Esophagus squamous epithelium (tissue), 4 donors: Measurements from ENCODE around the gene MAPK8IP3.

ENCODE experiments used
- POLR2A ChIP-seq, 4 donors: fragments of 450-650 bp; IDR thresholded peaks; one replicate each; pipeline ENCODE4 v1.6.1; 2017; ENCODE audit warnings: antibody characterized with exemption in 4 of 4, mild to moderate bottlenecking in 4 of 4, moderate library complexity in 3 of 4
- TF ChIP-seq, protein P1 (sequence below), 6 experiments: fragments of 450-650 bp in 4 of 6; fragments of 200-600 bp in 2 of 6; sonication (generic) in 2 of 6; IDR thresholded peaks; one replicate each; pipeline ENCODE4 v1.5.1; 2016 to 2019; ENCODE audit warnings: antibody characterized with exemption in 6 of 6, mild to moderate bottlenecking in 4 of 6, moderate library complexity in 4 of 6

DNA sequence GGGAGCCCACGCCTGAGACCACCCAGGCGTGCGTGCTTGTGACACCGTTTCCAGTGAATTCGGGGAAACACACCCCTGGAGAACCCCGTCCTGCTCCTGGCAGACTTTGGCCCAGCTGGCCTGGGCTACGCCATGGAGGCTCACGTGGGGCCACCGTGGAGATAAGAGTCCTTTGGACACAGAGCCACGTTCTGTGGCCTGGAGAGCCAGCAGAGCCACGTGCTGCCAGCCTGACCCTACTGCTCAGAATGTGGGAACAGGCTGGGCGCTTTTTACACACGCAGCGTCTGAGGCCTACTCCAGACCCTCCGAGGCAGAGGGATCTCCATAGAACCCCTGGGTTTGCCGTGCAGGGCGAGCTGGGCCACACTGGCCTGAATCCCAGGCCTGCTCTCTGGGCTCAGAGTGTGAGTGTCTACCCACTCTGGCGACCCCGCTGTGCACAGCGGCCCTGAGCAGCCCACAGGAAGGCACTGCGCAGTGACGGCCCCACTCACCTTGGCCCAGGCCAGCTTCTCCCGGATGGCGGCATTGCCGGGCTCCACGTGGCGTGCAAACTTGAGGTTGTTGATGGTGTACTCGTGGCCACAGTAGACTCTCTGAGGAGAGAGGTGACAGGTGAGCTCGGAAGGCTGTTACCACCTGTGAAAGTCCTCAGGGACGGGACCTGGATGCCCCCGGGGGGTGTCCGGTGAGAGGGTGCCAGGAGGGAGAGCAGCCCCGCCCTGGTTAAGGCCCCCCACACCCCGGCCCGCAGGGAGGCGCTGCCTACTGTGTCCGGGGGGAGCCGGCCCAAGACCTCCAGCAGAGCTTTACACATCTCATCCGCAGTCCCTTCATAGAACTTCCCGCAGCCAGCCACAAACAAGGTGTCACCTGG lies 110.6 kb downstream of the MAPK8IP3 start:
- TF ChIP-seq, protein P1, sequence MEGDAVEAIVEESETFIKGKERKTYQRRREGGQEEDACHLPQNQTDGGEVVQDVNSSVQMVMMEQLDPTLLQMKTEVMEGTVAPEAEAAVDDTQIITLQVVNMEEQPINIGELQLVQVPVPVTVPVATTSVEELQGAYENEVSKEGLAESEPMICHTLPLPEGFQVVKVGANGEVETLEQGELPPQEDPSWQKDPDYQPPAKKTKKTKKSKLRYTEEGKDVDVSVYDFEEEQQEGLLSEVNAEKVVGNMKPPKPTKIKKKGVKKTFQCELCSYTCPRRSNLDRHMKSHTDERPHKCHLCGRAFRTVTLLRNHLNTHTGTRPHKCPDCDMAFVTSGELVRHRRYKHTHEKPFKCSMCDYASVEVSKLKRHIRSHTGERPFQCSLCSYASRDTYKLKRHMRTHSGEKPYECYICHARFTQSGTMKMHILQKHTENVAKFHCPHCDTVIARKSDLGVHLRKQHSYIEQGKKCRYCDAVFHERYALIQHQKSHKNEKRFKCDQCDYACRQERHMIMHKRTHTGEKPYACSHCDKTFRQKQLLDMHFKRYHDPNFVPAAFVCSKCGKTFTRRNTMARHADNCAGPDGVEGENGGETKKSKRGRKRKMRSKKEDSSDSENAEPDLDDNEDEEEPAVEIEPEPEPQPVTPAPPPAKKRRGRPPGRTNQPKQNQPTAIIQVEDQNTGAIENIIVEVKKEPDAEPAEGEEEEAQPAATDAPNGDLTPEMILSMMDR (IDR thresholded peaks at IDR 0.05), result no peak
- no peak for TF ChIP-seq POLR2A (IDR thresholded peaks at IDR 0.05)
